ENCODE data around the gene ALDH6A1.

Gene ALDH6A1

DNA sequence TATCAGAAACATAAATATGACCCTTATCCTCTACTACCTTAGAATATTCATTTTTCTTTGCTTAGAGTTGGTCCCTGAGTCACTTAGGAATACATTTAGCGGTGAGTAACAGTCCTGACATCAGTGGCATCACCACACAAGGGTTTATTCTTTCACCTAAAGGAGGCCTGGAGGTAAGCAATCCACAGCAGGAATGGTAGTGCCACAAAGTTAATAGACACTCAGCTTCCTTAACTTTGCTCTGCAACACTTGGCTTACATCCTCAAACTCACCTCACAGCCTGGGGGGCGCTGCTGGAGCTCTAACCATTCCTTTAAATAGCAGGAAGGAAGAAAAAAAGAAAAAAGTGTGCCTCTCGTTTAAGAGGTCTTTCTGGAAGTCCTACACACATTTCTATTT lies 36.0 kb downstream of the ALDH6A1 start:
- no peak for DNase-seq

DNA sequence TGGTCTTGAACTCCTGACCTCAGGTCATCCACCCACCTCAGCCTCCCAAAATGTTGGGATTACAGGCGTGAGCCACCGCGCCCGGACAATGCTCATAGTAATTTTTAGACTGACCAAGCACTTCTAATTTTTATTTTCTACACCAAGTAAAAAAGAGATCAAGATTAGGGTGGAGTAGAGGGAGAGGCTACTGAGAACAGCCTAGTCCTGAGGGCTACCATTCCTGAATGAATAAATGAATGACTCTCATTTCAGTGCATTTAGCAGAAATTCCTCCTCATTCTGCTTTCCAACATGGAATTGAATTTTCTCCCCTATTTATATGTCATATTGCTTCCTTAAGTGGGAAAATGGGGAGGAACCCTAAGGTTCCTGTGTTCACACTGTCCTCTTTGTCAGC lies 38.7 kb downstream of the ALDH6A1 start:
- DNase-seq, result no peak

DNA sequence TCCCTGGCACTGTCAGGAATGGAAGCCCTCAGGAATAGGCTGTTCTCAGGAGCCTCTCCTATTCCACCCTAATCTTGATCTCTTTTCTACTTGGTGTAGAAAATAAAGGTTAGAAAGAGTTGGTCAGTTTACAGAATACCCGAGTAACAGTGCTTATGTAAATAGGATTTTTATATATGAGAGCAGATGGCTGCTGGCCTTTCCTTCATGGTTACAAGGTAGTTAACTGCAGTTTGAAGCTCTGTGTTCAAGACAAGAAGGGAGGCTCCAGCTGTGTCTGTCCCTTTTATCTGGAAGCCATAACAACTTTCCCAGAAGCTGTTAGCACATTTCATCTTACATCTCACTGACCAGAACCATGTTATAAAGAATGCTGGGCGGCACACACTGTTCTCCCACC lies 42.0 kb downstream of the ALDH6A1 start:
- no peak for DNase-seq

DNA sequence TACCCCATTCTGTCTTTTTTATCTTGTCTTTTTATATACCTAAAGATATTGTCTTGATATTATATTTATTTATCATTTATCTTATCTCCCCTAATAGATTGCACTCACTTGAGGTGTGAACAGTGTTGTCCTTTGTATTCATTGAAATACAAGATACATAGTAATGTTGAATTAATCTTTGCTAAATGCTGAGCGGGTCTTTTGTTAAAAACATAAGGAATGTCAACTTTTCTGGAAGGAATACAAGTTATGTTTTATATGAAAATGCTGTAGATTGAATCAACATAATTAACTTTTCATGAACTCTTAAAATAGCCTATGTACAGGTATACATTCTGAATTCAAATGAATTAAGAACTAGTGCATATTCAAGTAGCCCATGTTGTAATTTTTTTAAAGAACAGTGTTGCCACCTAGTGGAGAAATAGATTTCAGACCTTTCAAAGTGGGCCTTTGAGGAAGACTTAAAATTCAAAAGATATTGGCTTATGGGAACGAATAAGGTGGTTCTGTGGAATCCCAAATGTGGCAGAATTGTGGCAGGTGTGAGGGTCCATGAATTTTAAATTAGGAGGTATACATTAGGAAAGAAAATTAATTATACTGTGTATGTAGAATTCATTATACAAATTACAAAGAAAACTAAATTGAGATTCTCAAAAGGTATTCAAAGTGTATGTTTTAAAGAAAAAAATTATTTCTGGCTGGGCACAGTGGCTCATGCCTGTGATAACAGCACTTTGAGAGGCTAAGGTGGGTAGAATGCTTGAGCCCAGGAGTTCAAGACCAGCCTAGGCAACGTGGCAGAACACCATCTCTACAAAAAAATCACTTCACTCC lies 46.0 kb downstream of the ALDH6A1 start:
- DNase-seq, result peak; percentile 12

DNA sequence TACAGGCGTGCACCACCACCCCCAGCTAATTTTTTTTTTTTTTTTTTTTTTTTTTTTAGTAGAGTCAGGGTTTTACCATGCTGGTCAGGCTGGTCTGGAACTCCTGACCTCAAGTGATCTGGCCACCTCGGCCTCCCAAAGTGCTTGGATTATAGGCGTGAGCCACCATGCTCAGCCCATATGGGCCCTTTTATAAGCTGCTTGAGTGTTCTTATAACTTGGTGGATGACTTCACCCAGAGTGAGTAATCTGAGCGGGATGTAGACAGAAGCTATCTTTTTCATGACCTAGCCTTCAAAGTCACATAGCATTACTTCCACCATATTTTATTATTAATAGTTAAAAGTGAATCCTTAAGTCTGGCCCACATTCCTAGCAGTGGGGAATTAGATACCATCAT lies 48.7 kb downstream of the ALDH6A1 start:
- no peak for DNase-seq

DNA sequence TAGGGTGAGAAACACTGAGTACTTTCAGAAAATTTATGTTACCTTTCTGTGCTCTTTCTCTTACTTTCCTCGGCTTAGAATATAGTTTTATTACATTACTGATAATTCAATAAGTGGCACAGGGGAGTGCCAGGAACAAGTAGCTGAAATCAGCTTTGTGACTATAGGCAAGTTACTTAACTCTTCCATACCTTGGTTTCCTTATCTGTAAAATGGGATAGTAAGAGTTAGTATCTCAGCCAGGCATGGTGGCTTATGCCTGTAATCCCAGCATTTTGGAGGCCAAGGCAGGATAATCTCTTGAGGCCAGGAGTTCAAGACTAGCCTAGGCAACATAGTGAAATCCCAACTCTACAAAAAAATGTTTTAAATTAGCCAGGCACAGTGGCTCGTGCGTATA lies 49.7 kb downstream of the ALDH6A1 start:
- DNase-seq, result no peak

DNA sequence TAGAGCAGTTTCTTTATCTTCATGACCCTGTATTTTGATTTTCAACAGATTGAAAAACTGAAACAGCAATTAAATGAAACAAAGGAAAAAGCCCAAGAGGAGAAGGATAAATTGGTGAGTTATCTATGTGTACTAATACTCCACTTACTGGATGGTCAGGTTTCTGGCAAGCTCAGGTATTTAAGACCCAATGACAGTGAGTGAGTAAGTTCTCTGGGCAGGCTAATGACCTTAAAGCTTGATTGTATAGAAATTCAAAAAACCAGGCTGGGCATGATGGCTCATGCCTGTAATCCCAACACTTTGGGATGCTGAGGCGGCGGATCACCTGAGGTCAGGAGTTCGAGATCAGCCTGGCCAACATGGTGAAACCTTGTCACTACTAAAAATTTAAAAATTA lies 55.1 kb downstream of the ALDH6A1 start:
- no peak for DNase-seq

DNA sequence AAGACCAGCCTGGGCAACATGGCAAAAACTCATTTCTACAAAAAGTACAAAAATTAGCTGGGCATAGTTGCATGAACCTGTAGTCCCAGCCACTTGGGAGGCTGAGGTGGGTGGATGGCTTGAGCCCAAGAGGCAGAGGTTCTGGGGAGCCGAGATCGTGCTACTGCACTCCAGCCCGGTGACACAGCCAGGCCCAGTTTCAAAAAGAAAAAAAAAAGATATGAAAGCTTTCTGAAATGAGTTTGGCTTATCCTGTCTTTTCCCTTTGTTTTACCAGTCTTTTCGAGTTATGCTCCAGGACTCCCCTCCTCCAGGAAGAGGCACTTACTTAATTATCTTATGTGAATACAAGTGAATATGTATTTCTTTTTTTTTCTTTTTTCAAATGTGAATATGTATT lies 61.9 kb downstream of the ALDH6A1 start:
- DNase-seq, result no peak

DNA sequence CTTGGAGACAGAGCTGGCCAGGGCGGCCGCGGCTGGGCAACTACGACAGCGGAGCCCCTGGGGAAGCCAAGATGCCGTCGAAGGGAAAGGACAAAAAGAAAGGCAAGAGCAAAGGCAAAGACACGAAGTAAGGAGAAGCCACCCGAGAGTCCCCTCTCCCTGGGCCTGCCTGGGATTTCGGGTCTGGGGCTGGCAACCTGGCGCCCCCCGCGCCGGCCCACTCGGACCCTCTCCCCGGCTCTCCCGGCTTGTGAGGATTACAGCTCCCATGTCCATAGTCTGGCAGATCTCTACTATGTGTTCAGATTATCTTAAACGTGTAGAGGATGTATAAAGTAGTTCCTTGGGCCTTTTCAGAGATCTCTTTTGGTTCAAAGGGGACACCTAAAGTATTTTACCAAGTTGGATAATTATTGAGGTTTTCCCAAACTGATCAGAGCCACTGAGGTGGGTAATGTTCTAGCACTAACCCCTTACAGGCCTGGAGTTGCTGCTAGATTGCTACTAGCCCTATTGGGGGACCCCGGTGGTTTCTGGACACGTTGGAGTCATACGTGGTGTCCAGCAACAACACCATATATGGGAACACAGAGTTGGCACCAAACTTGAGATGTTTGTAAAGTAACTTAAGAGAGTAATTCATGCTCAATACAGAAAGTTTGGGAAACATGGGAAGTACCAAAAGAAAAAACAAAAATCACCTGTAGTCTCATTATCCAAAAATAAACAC lies 64.7 kb downstream of the ALDH6A1 start:
- DNase-seq, result no peak

DNA sequence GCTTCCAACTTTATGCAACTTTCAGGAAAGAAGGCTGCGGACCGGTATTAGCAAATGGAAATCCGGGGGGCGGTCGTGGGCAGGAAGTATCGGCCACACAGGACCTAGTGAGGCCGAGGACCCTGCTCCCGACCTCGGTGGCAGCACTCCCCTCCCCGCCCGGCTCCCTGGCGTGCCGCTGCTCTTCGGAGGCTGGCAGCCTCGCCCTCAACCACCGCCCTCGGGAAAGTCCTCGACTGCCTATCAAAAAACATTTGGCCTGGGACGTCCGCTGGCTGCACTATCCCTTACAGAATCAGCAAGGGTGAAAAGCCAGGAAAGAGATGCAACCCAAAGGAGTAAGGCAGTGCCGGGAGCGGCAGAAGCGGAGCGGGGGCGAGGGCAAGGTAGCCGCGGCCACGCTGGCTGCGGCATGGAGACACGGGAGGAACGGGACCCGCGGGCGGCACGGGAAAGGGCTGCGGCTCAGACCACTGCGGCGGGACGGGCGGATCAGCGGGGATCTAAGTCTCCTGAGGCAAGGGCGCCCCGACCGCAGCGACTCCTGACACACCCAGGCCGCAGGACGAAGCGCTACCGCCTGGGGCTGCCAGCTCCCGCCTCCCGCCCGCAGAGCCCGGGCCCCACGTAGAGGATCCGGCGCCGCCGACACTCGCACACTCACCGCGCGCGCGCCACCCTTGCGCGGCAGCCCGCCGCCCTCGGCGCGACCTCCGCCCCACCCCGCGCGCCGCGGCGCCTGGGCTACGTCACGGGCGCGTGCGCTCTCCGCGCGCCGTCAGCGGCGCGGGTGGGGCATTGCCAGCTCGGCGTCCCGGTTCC lies 65.5 kb downstream of the ALDH6A1 start, which contains the start of the genes BBOF1 and ENTPD5:
BBOF1 (plus strand) TSS at position 764 of the 822 bp plus-strand sequence. CDS start 130 bp downstream, outside the sequence.
ENTPD5 (minus strand) TSS at position 703 of the 822 bp plus-strand sequence. CDS start 31,186 bp downstream, outside the sequence.
- no peak for DNase-seq

DNA sequence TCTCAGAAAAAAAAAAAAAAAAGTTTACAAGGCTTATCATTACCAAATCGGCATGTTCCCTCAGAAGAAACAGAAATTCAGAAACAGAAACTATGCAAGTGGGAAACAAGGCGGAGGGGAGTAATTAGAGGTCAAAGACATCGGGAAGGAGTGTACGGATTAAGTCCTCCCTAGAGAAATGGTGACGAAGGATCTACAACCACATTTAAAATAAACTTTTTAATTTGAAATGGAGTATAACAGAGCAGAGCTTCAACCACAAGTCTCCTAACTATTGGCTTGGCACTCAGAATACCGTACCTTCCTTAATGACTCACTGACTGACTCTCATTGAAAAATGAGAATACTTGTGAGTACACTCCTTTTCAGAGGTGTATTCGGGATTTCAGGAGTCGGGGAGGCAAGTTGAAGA lies 66.1 kb downstream of the ALDH6A1 start:
- DNase-seq, result no peak

DNA sequence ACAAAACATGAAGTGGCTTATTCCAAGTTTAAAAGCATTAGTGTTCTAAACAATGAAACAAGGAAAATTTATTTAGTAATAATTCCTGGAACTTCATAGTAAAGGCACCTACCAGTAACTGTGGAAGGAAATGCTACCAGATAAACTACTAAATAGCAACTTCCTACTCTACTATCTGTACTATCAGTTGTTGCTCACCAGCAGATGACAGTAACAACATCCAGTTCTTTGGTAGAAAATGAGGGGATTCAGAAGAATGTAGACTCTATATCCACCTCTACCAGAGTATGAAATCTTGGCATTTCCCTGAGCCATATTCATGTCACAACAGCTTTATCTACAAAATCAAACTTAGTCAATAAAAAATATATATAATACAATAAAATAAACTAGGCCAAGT lies 68.3 kb downstream of the ALDH6A1 start:
- no peak for DNase-seq

DNA sequence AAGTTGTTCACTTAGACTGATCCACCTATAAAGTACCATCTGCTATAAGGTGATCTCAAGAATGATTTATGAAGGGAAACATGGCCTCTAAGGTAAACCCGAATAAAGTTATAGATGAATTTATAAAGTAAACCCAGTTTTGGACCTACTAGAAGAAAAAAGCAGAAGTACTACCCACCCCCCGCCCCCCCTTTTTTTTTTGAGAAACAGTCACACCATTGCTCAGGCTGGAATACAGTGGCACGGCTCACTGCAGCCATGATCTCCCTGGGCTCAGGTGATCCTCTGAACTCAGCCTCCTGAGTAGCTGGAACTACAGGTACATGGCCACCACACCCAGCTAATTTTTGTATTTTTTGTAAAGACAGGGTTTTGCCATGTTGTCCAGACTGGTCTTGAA lies 69.1 kb downstream of the ALDH6A1 start:
- DNase-seq, result no peak

DNA sequence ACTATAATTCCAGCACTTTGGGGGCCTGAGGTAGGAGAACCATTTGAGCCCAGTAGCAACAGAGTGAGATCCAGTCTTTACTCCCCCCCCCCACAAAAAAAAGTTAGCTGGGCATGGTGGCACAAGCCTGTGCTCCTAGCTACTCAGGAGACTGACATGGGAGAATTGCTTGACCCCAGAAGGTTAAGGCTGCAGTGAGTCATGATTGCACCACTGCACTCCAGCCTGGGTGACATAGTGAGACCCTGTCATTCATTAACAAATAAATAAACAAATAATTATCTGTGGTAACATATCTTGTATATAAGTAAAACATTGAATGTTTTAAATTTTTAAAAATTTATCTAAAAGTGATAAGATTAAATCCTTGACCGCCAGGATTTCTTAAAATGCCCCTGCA lies 70.0 kb downstream of the ALDH6A1 start:
- DNase-seq, result no peak

DNA sequence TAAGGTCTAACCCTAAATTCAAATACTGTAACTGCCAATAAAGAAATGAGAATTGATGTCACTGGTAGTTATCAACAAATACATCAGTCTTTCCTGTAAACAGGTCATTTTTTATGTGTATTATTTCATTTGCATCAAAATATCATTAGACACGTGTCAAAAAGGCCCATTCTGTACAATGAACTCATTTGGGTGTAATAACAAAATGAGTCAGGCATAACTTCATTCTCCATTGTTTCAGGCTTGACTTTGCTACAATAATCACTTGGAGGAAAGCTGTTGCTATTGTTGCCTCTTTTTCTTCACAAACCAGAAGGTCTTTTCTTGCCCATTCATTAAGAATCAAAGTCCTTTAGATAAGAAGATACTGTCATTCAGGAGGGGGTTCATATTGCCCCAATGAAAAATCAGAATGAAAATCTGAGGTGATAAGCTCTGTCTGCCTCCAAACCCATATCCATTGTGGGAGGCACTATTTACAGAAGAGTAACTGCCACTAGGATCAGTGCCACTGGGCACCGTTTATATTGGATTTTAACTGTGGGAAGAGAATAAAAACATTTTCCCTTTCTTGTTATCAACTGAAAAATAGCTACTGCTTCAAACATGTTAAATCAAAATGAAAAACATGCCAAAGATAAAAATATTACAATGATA lies 75.3 kb downstream of the ALDH6A1 start:
- no peak for DNase-seq
